Hepatocyte (in vitro differentiated cells): ENCODE data around the gene ITGB1.

Experiments used
- EZH2 ChIP-seq: fragments of 200-600 bp; sonication (generic); IDR thresholded peaks from 2 replicates; pipeline ENCODE4 v1.6.1; 2016; ENCODE audit warnings: antibody characterized with exemption, mild to moderate bottlenecking, borderline replicate concordance
- EZH2phosphoT487 ChIP-seq: fragments of 200-600 bp; sonication (generic); IDR thresholded peaks from one replicate; pipeline ENCODE4 v1.6.1; 2018; ENCODE audit warnings: antibody characterized with exemption, mild to moderate bottlenecking, low read depth, moderate library complexity; ENCODE audit not compliant: unreplicated experiment, severe bottlenecking
- TF ChIP-seq, protein P1 (sequence below): fragments of 200-600 bp; sonication (generic); IDR thresholded peaks from 2 replicates; pipeline ENCODE4 v1.5.1; 2016; ENCODE audit warnings: antibody characterized with exemption, mild to moderate bottlenecking; ENCODE audit not compliant: poor library complexity

DNA sequence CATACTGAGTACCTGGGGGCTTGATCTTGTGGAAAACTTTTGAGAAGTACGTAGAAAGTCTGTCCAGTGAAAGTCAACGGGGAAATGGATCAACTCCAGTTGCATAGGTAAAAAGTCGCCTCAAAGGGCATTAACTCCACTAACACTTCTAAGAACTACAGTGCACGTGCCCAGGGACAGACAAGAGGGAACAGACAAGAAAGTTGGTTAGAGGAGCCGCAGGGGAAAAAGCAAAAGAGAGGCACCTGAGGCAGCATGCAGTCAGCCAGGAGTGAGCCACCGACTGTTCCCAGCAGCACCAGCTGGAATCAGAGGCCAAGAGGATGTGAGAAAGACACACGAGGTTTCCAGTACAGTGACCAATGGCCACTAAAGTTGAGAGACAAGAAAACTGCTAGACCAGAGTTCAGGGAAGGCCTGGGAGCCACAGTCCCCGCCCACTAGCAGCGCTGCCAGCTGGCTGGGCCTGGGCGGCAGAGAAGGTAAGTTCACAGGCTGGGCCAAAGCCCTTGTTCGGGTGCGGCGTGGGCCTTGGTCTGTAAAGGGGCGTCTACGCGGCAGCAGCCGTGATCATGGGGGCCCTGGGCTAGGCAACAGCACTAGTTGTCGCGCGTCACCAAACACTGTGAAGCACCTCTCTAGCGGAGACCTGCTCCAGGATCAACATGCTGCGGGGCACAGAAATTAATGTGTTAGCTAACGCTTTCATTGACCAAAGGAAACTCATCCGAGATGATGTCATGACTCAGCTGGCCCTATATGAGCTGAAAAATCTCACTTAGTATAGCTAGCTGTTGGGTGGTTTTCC is 14.0 kb downstream of the ITGB1 start:
- TF ChIP-seq, protein P1, sequence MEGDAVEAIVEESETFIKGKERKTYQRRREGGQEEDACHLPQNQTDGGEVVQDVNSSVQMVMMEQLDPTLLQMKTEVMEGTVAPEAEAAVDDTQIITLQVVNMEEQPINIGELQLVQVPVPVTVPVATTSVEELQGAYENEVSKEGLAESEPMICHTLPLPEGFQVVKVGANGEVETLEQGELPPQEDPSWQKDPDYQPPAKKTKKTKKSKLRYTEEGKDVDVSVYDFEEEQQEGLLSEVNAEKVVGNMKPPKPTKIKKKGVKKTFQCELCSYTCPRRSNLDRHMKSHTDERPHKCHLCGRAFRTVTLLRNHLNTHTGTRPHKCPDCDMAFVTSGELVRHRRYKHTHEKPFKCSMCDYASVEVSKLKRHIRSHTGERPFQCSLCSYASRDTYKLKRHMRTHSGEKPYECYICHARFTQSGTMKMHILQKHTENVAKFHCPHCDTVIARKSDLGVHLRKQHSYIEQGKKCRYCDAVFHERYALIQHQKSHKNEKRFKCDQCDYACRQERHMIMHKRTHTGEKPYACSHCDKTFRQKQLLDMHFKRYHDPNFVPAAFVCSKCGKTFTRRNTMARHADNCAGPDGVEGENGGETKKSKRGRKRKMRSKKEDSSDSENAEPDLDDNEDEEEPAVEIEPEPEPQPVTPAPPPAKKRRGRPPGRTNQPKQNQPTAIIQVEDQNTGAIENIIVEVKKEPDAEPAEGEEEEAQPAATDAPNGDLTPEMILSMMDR: no peak
- no peak for TF ChIP-seq EZH2
- no peak for TF ChIP-seq EZH2phosphoT487
